Kasumi-1 (cell line): Measurements from ENCODE around the gene PRKD3.
"Not testable (repeated sequence)": the region's sequence is repeated elsewhere in the genome, so short reads cannot be mapped to it uniquely, and the experiment has no call there.

Experiments used
- DNase-seq, 2 experiments: peaks; one replicate each; lab custom pipeline; 2025; lab: John Stamatoyannopoulos, UW

PRKD3 gene

GRCh38 chr2:37316181-37316580, 8.5 kb downstream of the PRKD3 start:
- no peak for DNase-seq

- no peak for DNase-seq
These were observed 9.3 kb downstream of the PRKD3 start for GRCh38 chr2:37315364-37315763.

DNA sequence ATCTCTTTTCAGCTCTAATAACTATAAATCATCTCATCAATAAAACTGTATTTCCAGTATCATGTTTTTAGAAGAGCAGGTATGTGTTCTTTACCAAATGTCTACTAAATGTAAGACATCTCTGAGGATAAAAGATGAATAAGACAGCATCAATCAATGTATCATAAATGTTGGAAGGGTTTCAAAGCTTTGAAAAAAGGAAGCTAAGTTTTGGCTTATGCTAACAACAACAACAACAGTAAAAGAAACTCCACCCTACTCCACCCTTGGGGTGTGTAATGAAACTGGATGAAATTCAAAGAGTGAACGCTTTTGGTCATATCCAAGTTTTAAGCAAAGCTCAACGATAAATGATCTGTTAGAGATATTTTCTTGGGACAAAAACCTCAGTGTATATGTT, 17.1 kb downstream of the PRKD3 start:
- DNase-seq, result no peak

- no peak for DNase-seq
These were observed 18.6 kb downstream of the PRKD3 start for GRCh38 chr2:37306024-37306423.

DNA sequence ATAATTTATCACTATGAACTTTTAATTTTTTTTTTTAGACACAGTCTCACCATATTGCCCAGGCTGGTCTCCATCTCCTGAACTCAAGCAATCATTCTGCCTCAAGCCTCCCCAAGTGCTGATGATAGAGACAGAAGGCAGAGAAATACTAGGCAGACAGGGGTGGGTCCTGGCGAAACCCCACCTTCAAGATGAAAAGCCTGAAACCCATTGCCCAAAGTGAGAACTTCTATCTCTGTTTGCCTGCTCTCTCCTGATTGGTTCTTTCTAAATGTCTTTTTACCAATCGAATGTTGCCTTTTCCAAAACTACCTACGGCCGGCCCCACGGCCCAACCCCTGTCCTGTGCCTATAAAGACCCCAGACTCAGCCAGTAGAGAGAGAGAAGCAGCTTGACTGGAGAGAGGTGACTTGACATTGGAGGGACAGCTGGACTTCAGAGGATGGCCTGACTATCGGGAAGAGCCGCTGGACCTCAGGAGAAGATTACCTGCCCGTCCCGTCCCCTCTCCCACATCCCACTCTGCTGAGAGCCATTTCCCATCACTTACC, 21.9 kb downstream of the PRKD3 start:
- DNase-seq, result no peak

DNA sequence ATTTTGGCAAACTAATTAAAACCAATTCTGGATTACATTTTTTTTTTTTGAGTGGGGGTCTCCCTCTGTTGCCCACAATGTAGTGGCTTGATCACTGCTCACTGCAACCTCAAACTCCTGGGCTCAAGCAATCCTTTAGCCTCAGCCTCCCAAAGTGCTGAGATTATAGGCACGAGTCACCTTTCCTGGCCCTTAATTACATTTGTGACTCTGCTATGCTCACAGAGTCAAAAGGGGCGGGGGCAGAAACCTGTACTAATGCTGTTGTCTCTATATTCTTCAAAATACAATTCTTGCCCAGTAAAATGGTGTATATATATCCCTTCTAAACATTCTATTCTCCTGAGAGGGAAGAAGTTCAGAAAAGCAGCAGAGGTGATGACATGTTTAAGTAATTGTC, 23.2 kb downstream of the PRKD3 start:
- DNase-seq, result no peak

GRCh38 chr2:37300578-37300977, 24.1 kb downstream of the PRKD3 start:
- no peak for DNase-seq

DNA sequence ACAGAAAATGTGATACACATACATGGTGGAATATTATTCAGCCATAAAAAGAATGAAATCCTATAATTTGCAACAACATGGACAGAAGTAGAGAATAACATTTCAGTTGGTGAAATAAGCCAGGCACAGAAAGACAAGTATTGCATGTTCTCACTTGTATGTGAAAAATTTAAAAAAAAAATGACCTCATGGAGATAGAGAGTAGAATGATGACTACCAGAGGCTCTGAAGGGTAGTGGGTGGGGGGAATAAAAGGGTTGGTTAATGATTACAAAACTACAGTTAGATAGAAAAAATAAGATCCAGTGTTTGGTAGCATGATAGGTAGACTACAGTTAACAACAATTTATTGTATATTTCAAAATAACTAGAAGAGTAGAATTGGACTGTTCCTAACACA, 24.5 kb downstream of the PRKD3 start:
- DNase-seq, result no peak

DNA sequence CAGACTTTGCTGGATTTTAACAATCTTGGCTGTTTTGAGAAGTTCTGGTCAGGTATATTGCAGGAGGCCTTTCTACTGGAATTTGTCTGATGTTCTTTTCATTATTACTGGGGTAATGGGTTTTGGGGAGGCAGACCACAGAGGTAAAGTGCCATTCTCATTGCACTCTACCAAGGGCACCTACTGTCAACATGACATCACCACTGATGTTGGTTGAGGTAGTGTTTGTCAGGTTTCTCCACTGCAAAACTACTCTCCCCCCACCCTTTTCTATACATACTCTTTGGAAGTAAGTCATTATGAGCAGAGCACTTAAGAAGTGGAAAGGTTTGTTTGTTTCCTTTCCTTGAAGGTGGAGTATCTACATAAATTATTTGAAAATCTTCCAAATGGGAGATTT, 27.0 kb downstream of the PRKD3 start:
- DNase-seq, result no peak

DNA sequence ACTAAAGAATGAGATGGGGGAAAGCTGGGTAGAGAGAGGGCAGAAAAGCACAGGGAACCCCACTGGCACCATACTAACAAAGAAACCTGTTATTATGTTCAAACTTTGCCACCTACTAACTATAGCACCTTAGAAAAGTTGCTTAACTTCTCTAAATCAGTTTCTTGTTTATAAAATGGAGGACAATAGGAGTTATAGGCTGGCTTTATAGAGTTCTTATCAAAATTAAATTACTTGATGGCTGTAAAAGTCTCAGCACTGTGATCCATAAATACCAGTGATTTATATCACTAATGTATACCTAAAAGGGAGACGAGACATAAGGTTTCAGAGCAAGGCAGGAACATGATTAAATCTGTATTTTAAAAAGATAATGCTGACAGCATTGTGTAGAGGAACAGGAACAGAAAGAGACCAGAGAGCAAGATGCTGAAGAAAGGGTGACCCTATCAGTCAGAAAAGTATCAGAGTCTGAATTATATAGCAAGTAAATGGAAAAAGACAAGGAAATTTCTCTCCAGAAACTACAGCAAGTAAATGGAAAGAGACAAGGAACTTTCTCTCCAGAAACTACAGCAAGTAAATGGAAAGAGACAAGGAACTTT, 29.1 kb downstream of the PRKD3 start:
- no peak for DNase-seq

DNA sequence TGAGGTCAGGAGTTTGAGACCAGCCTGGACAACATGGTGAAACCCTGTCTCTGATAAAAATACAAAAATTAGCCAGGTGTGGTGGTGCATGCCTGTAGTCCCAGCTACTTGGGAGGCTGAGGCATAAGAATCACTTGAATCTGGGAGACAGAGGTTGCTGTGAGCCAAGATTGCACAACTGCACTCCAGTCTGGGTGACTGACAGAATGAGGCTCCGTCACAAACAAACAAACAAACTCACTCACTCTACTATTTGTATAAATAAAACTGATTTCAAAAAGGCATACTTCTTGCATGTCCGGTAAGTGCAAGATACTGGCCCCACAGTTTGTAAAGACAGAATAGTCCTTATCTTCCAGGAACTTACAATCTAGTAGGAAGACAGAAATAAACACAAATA, 29.8 kb downstream of the PRKD3 start:
- DNase-seq, result not testable (repeated sequence)

GRCh38 chr2:37291680-37292079, 33.0 kb downstream of the PRKD3 start:
- DNase-seq, result no peak

- DNase-seq, result peak; percentile 29 to 32
These were observed 36.7 kb downstream of the PRKD3 start for GRCh38 chr2:37287966-37288365.

- no peak for DNase-seq
These were observed 40.3 kb downstream of the PRKD3 start for GRCh38 chr2:37284381-37284780.

DNA sequence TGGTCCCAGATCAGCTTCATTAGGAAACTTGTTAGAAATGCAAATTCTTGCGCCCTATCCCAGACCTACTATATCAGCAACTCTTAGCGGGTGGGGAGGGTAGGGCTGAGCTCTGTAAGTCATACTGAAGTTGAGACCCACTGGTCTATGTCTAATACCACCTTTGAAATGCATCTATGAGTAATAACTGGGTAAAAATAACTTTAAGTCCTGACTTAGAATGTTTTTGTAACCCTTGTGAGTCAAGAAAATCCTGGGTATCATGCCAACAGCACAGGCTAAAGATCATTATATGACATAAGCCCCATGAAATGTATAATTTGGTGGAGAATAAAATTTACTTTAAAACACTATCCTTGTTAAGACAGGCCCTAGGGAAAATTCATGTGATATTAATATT, 41.4 kb downstream of the PRKD3 start:
- no peak for DNase-seq

GRCh38 chr2:37282746-37283145, 41.9 kb downstream of the PRKD3 start:
- no peak for DNase-seq

- DNase-seq, result no peak
These were observed 42.7 kb downstream of the PRKD3 start for GRCh38 chr2:37281916-37282315.

- no peak for DNase-seq
These were observed 48.3 kb downstream of the PRKD3 start for GRCh38 chr2:37276291-37276690.
